Nephron (organoid): ENCODE measurements around the gene YWHAB.

ENCODE experiments used
- H3K27ac Mint-ChIP-seq, 3 experiments: 2 replicates each; pipeline ENCODE4 v1.8.0; 2020; ENCODE audit warnings: mixed read lengths in 3 of 3, mild to moderate bottlenecking in 2 of 3, moderate library complexity in 1 of 3
- H3K27me3 Mint-ChIP-seq: 2 replicates; pipeline ENCODE4 v1.8.0; 2021; ENCODE audit warnings: low read depth, mild to moderate bottlenecking, moderate library complexity, mixed read lengths
- H3K36me3 Mint-ChIP-seq: 2 replicates; pipeline ENCODE4 v1.8.0; 2020; ENCODE audit warnings: low read depth, mixed read lengths
- H3K4me1 Mint-ChIP-seq: 2 replicates; pipeline ENCODE4 v1.8.0; 2020; ENCODE audit warnings: mixed read lengths
- H3K4me3 Mint-ChIP-seq, 3 experiments: 2 replicates each; pipeline ENCODE4 v1.8.0; 2020; ENCODE audit warnings: mild to moderate bottlenecking in 3 of 3, mixed read lengths in 3 of 3, moderate library complexity in 2 of 3
- H3K9me3 Mint-ChIP-seq: 2 replicates; pipeline ENCODE4 v1.8.0; 2020; ENCODE audit warnings: mixed read lengths
- CTCF ChIP-seq, 3 experiments: fragments of 200-600 bp; sonication (generic); IDR thresholded peaks; one replicate each; pipeline ENCODE4 v1.5.0; 2021; ENCODE audit warnings: antibody characterized with exemption in 3 of 3; ENCODE audit not compliant: unreplicated experiment in 3 of 3

The YWHAB gene

DNA sequence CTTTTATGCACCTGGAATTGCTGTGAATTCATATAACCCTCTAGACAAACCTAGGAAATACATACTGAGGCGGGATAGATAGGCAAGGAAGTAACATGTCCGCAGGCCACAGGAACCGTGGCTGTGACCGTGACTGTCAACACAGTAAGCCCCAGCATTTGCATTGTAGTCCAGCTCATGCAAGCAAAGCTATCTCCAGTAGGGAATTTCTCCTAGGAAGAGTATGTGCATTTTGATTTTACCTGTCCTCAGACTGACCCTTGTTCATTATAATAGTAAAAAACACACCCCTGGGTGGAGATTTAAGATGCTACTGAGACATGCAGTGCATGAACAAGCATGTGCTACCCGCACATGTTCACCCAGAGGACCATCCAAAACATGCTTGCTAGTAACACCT, 44.7 kb upstream of the YWHAB start:
- H3K4me1 Mint-ChIP-seq: peaks cover 4% of the 10 kb centered on the region
- TF ChIP-seq CTCF (IDR thresholded peaks at IDR 0.05; ENCODE audit: unreplicated experiment in 3 of 3): no peak
- H3K4me3 Mint-ChIP-seq: no peak overlapping the region
- peaks cover 3% of the 10 kb centered on the region for H3K9me3 Mint-ChIP-seq
- no peaks in the 10 kb centered on the region for H3K36me3 Mint-ChIP-seq
- H3K27ac Mint-ChIP-seq: no peak overlapping the region
- H3K27me3 Mint-ChIP-seq: peaks cover 12% of the 10 kb centered on the region

GRCh38 chr20:44841955-44842354, 43.5 kb upstream of the YWHAB start:
- no peak for TF ChIP-seq CTCF (IDR thresholded peaks at IDR 0.05; ENCODE audit: unreplicated experiment in 3 of 3)
- no peak overlapping the region for H3K27ac Mint-ChIP-seq

DNA sequence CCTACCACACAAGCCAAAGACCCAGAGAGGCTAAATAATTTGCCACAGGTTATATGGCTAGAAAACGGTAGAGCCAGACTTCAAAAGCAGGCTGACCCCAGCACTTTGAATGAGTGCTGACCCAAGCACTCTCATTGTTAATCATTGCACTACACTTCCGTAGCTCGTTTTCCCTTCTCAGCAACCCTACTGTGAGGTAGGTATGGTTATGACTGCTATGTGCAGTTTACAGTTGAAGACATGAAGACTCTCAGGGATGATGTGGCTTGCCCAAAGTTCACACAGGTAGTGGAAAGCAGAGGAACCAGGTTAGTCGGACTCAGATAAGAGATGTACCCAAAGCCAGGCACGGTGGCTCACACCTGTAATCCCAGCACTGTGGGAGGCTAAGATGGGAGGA, 41.6 kb upstream of the YWHAB start:
- Mint-ChIP-seq H3K9me3 (peaks cover 3% of the 10 kb centered on the region), H3K4me3 (no peak overlapping the region), H3K27ac (no peak overlapping the region)

More at GRCh38 chr20:44841955-44842354, 43.5 kb upstream of the YWHAB start:
- H3K4me3 Mint-ChIP-seq: no peak overlapping the region
- H3K36me3 Mint-ChIP-seq: no peaks in the 10 kb centered on the region
- H3K27me3 Mint-ChIP-seq: peaks cover 12% of the 10 kb centered on the region
- peaks cover 3% of the 10 kb centered on the region for H3K9me3 Mint-ChIP-seq
- H3K4me1 Mint-ChIP-seq: peaks cover 4% of the 10 kb centered on the region

GRCh38 chr20:44848254-44849015, 37.1 kb upstream of the YWHAB start:
- no peaks in the 10 kb centered on the region for H3K9me3 Mint-ChIP-seq
- H3K36me3 Mint-ChIP-seq: no peaks in the 10 kb centered on the region
- no peak overlapping the region for H3K27ac Mint-ChIP-seq
- peaks cover 10% of the 10 kb centered on the region for H3K4me1 Mint-ChIP-seq
- no peak overlapping the region for H3K4me3 Mint-ChIP-seq
- H3K27me3 Mint-ChIP-seq: peaks cover 13% of the 10 kb centered on the region
- TF ChIP-seq CTCF (IDR thresholded peaks at IDR 0.05; ENCODE audit: unreplicated experiment in 3 of 3): no peak

More for the DNA sequence above, 41.6 kb upstream of the YWHAB start:
- Mint-ChIP-seq H3K27me3 (peaks cover 15% of the 10 kb centered on the region), H3K4me1 (peaks cover 4% of the 10 kb centered on the region), H3K36me3 (no peaks in the 10 kb centered on the region)
- TF ChIP-seq CTCF (IDR thresholded peaks at IDR 0.05; ENCODE audit: unreplicated experiment in 3 of 3): no peak

DNA sequence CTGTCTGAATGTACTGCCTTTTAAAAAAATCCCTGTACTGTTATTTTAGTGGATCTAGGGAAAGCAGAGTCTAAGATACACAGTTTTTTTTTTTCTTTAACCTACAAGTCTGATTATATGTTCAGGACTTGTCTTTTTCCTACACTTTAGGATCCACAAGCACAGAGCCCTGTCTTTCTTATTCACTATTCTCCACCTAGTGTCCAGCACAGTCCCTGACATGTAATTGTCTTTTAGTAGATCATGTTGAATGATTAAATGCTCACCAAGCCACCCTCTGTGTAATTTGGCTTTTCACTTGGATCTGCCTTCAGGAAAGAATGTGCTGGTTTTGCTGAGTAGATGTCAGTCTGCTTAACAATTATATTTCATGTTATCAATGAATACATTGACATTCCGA, 35.8 kb upstream of the YWHAB start:
- Mint-ChIP-seq H3K27ac (no peak overlapping the region), H3K27me3 (peaks cover 13% of the 10 kb centered on the region), H3K36me3 (no peaks in the 10 kb centered on the region), H3K4me3 (no peak overlapping the region), H3K4me1 (peaks cover 10% of the 10 kb centered on the region), H3K9me3 (peaks cover 2% of the 10 kb centered on the region)
- no peak for TF ChIP-seq CTCF (IDR thresholded peaks at IDR 0.05; ENCODE audit: unreplicated experiment in 3 of 3)

DNA sequence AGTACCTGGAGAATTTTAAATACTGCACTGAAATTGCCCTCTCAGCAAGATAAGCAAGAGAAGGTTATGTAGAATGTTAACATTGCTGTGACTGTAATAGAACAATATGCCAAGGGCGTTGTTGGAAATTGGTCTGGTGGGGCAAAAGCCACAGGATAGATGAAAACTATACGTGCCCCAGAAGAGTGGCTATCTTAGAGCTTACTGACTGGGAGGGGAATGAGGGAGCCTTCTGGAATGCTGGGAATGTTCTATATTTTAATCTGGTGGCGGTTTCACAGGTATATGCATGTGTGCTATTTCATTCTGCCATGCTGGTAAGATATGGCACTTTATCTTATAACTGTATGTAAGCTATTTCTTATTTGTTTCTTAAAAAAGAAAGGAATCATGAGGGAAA, 35.2 kb upstream of the YWHAB start:
- Mint-ChIP-seq H3K27ac (no peak overlapping the region), H3K27me3 (peaks cover 9% of the 10 kb centered on the region), H3K36me3 (no peaks in the 10 kb centered on the region), H3K9me3 (peaks cover 5% of the 10 kb centered on the region), H3K4me3 (no peak overlapping the region), H3K4me1 (peaks cover 6% of the 10 kb centered on the region)
- TF ChIP-seq CTCF (IDR thresholded peaks at IDR 0.05; ENCODE audit: unreplicated experiment in 3 of 3): no peak
